LNCaP clone FGC (cell line): ENCODE measurements around the gene UTS2R.
A peak's percentile ranks its signal among the peaks of the same experiment; 100 is the strongest.

Experiments used
- DNase-seq: peaks from one replicate; pipeline ENCODE4 v3.0.0-alpha.2; 2011; ENCODE audit warnings: low read depth
- H3K4me3 ChIP-seq: 2 replicates; pipeline ENCODE4 v1.5.1; 2011; ENCODE audit warnings: mild to moderate bottlenecking, low read depth, low read length, control low read depth
- CTCF ChIP-seq: IDR thresholded peaks from 2 replicates; pipeline ENCODE4 v1.5.1; 2012; ENCODE audit warnings: mild to moderate bottlenecking; ENCODE audit not compliant: control insufficient read depth, insufficient read depth; ENCODE audit errors: extremely low read depth

Gene UTS2R

GRCh38 chr17:82414548-82415281, 43.1 kb downstream of the UTS2R start:
- no peak overlapping the region for H3K4me3 ChIP-seq
- TF ChIP-seq CTCF, result peak; percentile 34
- peak; percentile 18 for DNase-seq

GRCh38 chr17:82415336-82415735, 43.8 kb downstream of the UTS2R start:
- no peak overlapping the region for H3K4me3 ChIP-seq
- TF ChIP-seq CTCF, result no peak
- DNase-seq, result no peak

- no peak overlapping the region for H3K4me3 ChIP-seq
- DNase-seq, result no peak
- TF ChIP-seq CTCF, result no peak
Measured at GRCh38 chr17:82415786-82416185, 44.2 kb downstream of the UTS2R start.

- no peak for TF ChIP-seq CTCF
- DNase-seq, result no peak
- no peak overlapping the region for H3K4me3 ChIP-seq
Measured at GRCh38 chr17:82416264-82416663, 44.7 kb downstream of the UTS2R start.

GRCh38 chr17:82416771-82417170, 45.2 kb downstream of the UTS2R start:
- TF ChIP-seq CTCF, result no peak
- no peak for DNase-seq
- H3K4me3 ChIP-seq, result no peak overlapping the region

GRCh38 chr17:82418001-82418986, 46.7 kb downstream of the UTS2R start, which contains the start of the genes HEXD and OGFOD3:
Gene HEXD, plus strand, starts transcription at chr17:82418347. Its CDS starts 1,453 bp downstream, at chr17:82419800.
Gene OGFOD3, minus strand, starts transcription at chr17:82418586. Its CDS starts 101 bp downstream, at chr17:82418485.
- DNase-seq, result peak; percentile 18
- TF ChIP-seq CTCF, result no peak

More at GRCh38 chr17:82418001-82418986, 46.7 kb downstream of the UTS2R start, which contains the start of the genes HEXD and OGFOD3:
- peak within 1 kb of the TSS; percentile 82 for H3K4me3 ChIP-seq
